ENCODE data around the gene FATE1.

GRCh38 chrX:151692825-151693224 lies 23.0 kb upstream of the FATE1 start:
- no peak for TF ChIP-seq ZBTB11 (tag by site-specific recombination; conservative IDR thresholded peaks at IDR 0.05; ENCODE audit: low read depth)
- TF ChIP-seq CTCF (tag by site-specific recombination; IDR thresholded peaks at IDR 0.05), result no peak
- no peak for TF ChIP-seq ZFP3 (tag by site-specific recombination; IDR thresholded peaks at IDR 0.05; ENCODE audit: low read depth)
- no peak for TF ChIP-seq ZNF184 (tag by site-specific recombination; IDR thresholded peaks at IDR 0.05)
- no peak for TF ChIP-seq ZNF704 (tag by site-specific recombination; IDR thresholded peaks at IDR 0.05)
- no peak for TF ChIP-seq SP3 (tag by site-specific recombination; IDR thresholded peaks at IDR 0.05)
- no peak for TF ChIP-seq ZNF239 (tag by site-specific recombination; IDR thresholded peaks at IDR 0.05)
- no peak for TF ChIP-seq KLF1 (tag by site-specific recombination; IDR thresholded peaks at IDR 0.05)
- TF ChIP-seq ZBTB7A (tag by site-specific recombination; IDR thresholded peaks at IDR 0.05; ENCODE audit: low read depth), result no peak
- no peak for TF ChIP-seq ZIC2 (tag by site-specific recombination; IDR thresholded peaks at IDR 0.05)
